Loucy (cell line): ENCODE data around the gene ERCC1.

Experiments
- H2AFZ ChIP-seq: fragments of 200-600 bp; sonication (generic); 2 replicates; pipeline ENCODE4 v1.6.0; 2016; ENCODE audit warnings: antibody characterized with exemption, mild to moderate bottlenecking, low read length, moderate library complexity
- H3F3A ChIP-seq: fragments of 200-600 bp; 2 replicates; pipeline ENCODE4 v1.6.0; 2016; ENCODE audit warnings: antibody characterized with exemption, low read depth, mild to moderate bottlenecking
- H3K27me3 ChIP-seq: fragments of 200-600 bp; sonication (generic); 2 replicates; pipeline ENCODE4 v1.6.1; 2014; ENCODE audit warnings: low read length, mild to moderate bottlenecking; ENCODE audit not compliant: insufficient read depth, poor library complexity, severe bottlenecking
- H3K36me3 ChIP-seq: fragments of 200-600 bp; sonication (generic); 2 replicates; pipeline ENCODE4 v1.6.1; 2016; ENCODE audit warnings: low read length; ENCODE audit not compliant: insufficient read depth
- H3K4me1 ChIP-seq: fragments of 200-600 bp; sonication (generic); 2 replicates; pipeline ENCODE4 v1.5.1; 2014; ENCODE audit warnings: low read length, mild to moderate bottlenecking; ENCODE audit not compliant: insufficient read depth, poor library complexity, severe bottlenecking
- H3K4me2 ChIP-seq: fragments of 200-600 bp; sonication (generic); 2 replicates; pipeline ENCODE4 v1.6.0; 2014; ENCODE audit warnings: antibody characterized with exemption, low read length, low read depth, mild to moderate bottlenecking; ENCODE audit not compliant: poor library complexity, severe bottlenecking
- H3K4me3 ChIP-seq: fragments of 200-600 bp; sonication (generic); 2 replicates; pipeline ENCODE4 v1.5.1; 2014; ENCODE audit warnings: low read length, mild to moderate bottlenecking, mixed read lengths; ENCODE audit not compliant: poor library complexity, severe bottlenecking
- H3K79me2 ChIP-seq: fragments of 200-600 bp; sonication (generic); 2 replicates; pipeline ENCODE4 v1.6.1; 2014; ENCODE audit warnings: low read length; ENCODE audit not compliant: insufficient read depth
- H3K9ac ChIP-seq: fragments of 200-600 bp; sonication (generic); 2 replicates; pipeline ENCODE4 v1.6.0; 2014; ENCODE audit warnings: mild to moderate bottlenecking, low read depth, low read length, moderate library complexity; ENCODE audit not compliant: poor library complexity, severe bottlenecking
- H3K9me2 ChIP-seq: fragments of 200-600 bp; sonication (generic); replicated peaks from 2 replicates; pipeline ENCODE4 v1.6.1; 2016; ENCODE audit warnings: low read depth, low read length, mixed read lengths
- H3K9me3 ChIP-seq: fragments of 200-600 bp; sonication (generic); 2 replicates; pipeline ENCODE4 v1.6.1; 2014; ENCODE audit warnings: mild to moderate bottlenecking, antibody characterized with exemption, low read length, low read depth; ENCODE audit not compliant: insufficient read depth
- H4K20me1 ChIP-seq: fragments of 200-600 bp; sonication (generic); 2 replicates; pipeline ENCODE4 v1.6.0; 2014; ENCODE audit warnings: antibody characterized with exemption, low read length, mild to moderate bottlenecking; ENCODE audit not compliant: insufficient read depth, poor library complexity, severe bottlenecking
- EZH2phosphoT487 ChIP-seq: fragments of 200-600 bp; IDR thresholded peaks from 2 replicates; pipeline ENCODE4 v1.6.1; 2018; ENCODE audit warnings: antibody characterized with exemption, mild to moderate bottlenecking, moderate library complexity, borderline replicate concordance
- TF ChIP-seq, protein P1 (sequence below): fragments of 200-600 bp; sonication (generic); conservative IDR thresholded peaks from 2 replicates; pipeline ENCODE4 v1.5.1; 2014; ENCODE audit warnings: mild to moderate bottlenecking, antibody characterized with exemption, low read length

The ERCC1 gene

DNA sequence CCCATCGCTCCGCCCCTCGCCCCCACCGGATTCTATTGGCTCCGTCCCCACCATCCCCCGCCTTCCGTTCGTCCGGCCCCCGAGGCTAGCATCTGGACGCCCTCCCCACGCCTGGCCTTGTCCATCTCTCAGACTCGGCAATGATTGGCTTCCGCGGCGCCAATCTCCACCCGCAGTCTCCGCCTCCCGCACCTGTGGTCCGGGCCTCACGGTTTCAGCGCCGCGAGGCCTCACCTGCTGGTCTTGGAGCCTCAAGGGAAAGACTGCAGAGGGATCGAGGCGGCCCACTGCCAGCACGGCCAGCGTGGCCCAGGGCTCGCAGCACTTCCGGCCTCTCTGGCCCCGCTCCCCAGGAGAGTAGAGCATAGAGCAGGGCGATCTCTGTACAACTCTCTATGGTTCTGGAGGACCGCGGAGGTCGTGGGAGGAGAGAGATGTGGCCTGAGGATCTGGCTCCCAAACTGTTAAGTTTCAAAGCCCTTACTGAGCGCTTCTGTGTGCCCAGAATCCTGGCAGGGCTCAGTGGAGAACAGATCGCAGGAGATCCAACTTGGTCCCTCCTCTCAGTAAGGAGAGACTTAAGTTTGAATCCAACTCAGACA, at the start of gene ERCC1:
TSS of gene ERCC1 (minus strand) at position 329 of the 602 bp plus-strand sequence. CDS start 543 bp downstream, outside the sequence.
- H3K9me3 ChIP-seq: no peaks in the 10 kb centered on the region
- peaks cover 5% of the 10 kb centered on the region for H4K20me1 ChIP-seq
- H3K4me1 ChIP-seq: peaks cover 32% of the 10 kb centered on the region
- peak within 1 kb of the TSS; percentile 76 for H2AFZ ChIP-seq
- 0 out of 2 replicates have a peak, but pooled peaks cover 3% of the 10 kb centered on the region for H3F3A ChIP-seq
- peak within 1 kb of the TSS; percentile 80 for H3K4me3 ChIP-seq
- TF ChIP-seq, protein P1, sequence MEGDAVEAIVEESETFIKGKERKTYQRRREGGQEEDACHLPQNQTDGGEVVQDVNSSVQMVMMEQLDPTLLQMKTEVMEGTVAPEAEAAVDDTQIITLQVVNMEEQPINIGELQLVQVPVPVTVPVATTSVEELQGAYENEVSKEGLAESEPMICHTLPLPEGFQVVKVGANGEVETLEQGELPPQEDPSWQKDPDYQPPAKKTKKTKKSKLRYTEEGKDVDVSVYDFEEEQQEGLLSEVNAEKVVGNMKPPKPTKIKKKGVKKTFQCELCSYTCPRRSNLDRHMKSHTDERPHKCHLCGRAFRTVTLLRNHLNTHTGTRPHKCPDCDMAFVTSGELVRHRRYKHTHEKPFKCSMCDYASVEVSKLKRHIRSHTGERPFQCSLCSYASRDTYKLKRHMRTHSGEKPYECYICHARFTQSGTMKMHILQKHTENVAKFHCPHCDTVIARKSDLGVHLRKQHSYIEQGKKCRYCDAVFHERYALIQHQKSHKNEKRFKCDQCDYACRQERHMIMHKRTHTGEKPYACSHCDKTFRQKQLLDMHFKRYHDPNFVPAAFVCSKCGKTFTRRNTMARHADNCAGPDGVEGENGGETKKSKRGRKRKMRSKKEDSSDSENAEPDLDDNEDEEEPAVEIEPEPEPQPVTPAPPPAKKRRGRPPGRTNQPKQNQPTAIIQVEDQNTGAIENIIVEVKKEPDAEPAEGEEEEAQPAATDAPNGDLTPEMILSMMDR: no peak
- no peak for TF ChIP-seq EZH2phosphoT487
- no peaks in the 10 kb centered on the region for H3K36me3 ChIP-seq
- H3K9me2 ChIP-seq: no peaks in the 10 kb centered on the region
- no peaks in the 10 kb centered on the region for H3K27me3 ChIP-seq
- H3K4me2 ChIP-seq: peak within 1 kb of the TSS; percentile 84
- H3K9ac ChIP-seq: peak within 1 kb of the TSS; percentile 79
- H3K79me2 ChIP-seq: peaks cover 16% of the 10 kb centered on the region

DNA sequence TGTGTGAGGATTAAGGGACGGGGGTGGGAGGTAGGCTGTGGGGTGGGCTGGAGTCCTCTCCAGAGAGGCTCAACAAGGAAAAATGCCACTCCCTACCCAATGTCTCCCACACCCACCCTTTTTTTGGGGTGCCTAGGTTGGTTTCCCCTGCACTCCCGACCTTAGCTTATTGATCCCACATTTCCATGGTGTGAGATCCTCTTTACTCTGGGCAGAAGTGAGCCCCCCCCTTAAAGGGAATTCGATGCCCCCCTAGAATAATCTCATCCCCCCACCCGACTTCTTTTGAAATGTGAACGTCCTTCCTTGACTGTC, 49.6 kb upstream of the ERCC1 start:
- Histone ChIP-seq H3K4me1 (peaks cover 20% of the 10 kb centered on the region), H3K4me2 (no peak overlapping the region), H3K9me3 (no peaks in the 10 kb centered on the region), H3K36me3 (no peaks in the 10 kb centered on the region), H3K9ac (no peak overlapping the region), H3F3A (no peaks in the 10 kb centered on the region), H3K9me2 (no peaks in the 10 kb centered on the region), H4K20me1 (peaks cover 4% of the 10 kb centered on the region), H3K79me2 (no peaks in the 10 kb centered on the region), H2AFZ (no peak overlapping the region), H3K27me3 (no peaks in the 10 kb centered on the region), H3K4me3 (no peak overlapping the region)
- TF ChIP-seq EZH2phosphoT487: no peak
- TF ChIP-seq, protein P1: no peak

DNA sequence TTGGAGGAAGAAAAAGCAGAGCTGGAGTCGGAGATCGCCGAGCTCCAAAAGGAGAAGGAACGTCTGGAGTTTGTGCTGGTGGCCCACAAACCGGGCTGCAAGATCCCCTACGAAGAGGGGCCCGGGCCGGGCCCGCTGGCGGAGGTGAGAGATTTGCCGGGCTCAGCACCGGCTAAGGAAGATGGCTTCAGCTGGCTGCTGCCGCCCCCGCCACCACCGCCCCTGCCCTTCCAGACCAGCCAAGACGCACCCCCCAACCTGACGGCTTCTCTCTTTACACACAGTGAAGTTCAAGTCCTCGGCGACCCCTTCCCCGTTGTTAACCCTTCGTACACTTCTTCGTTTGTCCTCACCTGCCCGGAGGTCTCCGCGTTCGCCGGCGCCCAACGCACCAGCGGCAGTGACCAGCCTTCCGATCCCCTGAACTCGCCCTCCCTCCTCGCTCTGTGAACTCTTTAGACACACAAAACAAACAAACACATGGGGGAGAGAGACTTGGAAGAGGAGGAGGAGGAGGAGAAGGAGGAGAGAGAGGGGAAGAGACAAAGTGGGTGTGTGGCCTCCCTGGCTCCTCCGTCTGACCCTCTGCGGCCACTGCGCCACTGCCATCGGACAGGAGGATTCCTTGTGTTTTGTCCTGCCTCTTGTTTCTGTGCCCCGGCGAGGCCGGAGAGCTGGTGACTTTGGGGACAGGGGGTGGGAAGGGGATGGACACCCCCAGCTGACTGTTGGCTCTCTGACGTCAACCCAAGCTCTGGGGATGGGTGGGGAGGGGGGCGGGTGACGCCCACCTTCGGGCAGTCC, 49.0 kb upstream of the ERCC1 start:
- no peak for TF ChIP-seq EZH2phosphoT487
- TF ChIP-seq, protein P1: no peak
- H3K36me3 ChIP-seq: no peaks in the 10 kb centered on the region
- H3K9me3 ChIP-seq: no peaks in the 10 kb centered on the region
- no peak overlapping the region for H3K4me3 ChIP-seq
- no peak overlapping the region for H2AFZ ChIP-seq
- peaks cover 9% of the 10 kb centered on the region for H4K20me1 ChIP-seq
- H3K4me2 ChIP-seq: no peak overlapping the region
- no peaks in the 10 kb centered on the region for H3F3A ChIP-seq
- no peaks in the 10 kb centered on the region for H3K27me3 ChIP-seq
- no peaks in the 10 kb centered on the region for H3K79me2 ChIP-seq
- peaks cover 19% of the 10 kb centered on the region for H3K4me1 ChIP-seq
- no peaks in the 10 kb centered on the region for H3K9me2 ChIP-seq
- H3K9ac ChIP-seq: no peak overlapping the region
